Measurements from ENCODE around the gene RNF39.

RNF39 gene

GRCh38 chr6:30066082-30066481 is 9.5 kb downstream of the RNF39 start:
- H3K4me3 ChIP-seq (ENCODE audit: low read depth, low read length) = peak overlapping the region; percentile 49
- no peak for TF ChIP-seq CTCF (IDR thresholded peaks at IDR 0.05; ENCODE audit: borderline replicate concordance, insufficient read depth, low read depth, low read length)

GRCh38 chr6:30063315-30063714 is 12.3 kb downstream of the RNF39 start:
- TF ChIP-seq CTCF (IDR thresholded peaks at IDR 0.05; ENCODE audit: borderline replicate concordance, insufficient read depth, low read depth, low read length) = no peak
- no peak overlapping the region for H3K4me3 ChIP-seq (ENCODE audit: low read depth, low read length)

- TF ChIP-seq CTCF (IDR thresholded peaks at IDR 0.05; ENCODE audit: borderline replicate concordance, insufficient read depth, low read depth, low read length) = no peak
- no peak overlapping the region for H3K4me3 ChIP-seq (ENCODE audit: low read depth, low read length)
Measured at GRCh38 chr6:30062471-30063178, 12.9 kb downstream of the RNF39 start.

- H3K4me3 ChIP-seq (ENCODE audit: low read depth, low read length) = peak overlapping the region; percentile 63
Measured at GRCh38 chr6:30061858-30062458, 13.6 kb downstream of the RNF39 start.

GRCh38 chr6:30061092-30061857 is 14.3 kb downstream of the RNF39 start, which contains the start of gene POLR1H:
Gene POLR1H (plus strand): TSS chr6:30061265. CDS start chr6:30061525, 260 bp downstream.
- no peak for TF ChIP-seq CTCF (IDR thresholded peaks at IDR 0.05; ENCODE audit: borderline replicate concordance, insufficient read depth, low read depth, low read length)

More at GRCh38 chr6:30061858-30062458, 13.6 kb downstream of the RNF39 start:
- no peak for TF ChIP-seq CTCF (IDR thresholded peaks at IDR 0.05; ENCODE audit: borderline replicate concordance, insufficient read depth, low read depth, low read length)

GRCh38 chr6:30060606-30061091 is 14.9 kb downstream of the RNF39 start:
- TF ChIP-seq CTCF (IDR thresholded peaks at IDR 0.05; ENCODE audit: borderline replicate concordance, insufficient read depth, low read depth, low read length) = no peak
- peak overlapping the region; percentile 63 for H3K4me3 ChIP-seq (ENCODE audit: low read depth, low read length)

More at GRCh38 chr6:30061092-30061857, 14.3 kb downstream of the RNF39 start, which contains the start of gene POLR1H:
- H3K4me3 ChIP-seq (ENCODE audit: low read depth, low read length) = peak within 1 kb of the TSS; percentile 63

Data from GM12875 (cell line).